Endothelial cell of umbilical vein (primary cell): ENCODE data around the gene GTPBP2. TPM values are rescaled to one million over a fixed set of nuclear protein-coding genes. Genes with fewer than 3 reads are reported as not detected.

ENCODE experiments used
- BruUV-seq: library from RNA; stranded (reverse); fragments of 400-500 nt; replicated peaks from 2 replicates; lab custom pipeline; 2021; lab: Mats Ljungman, UMichigan
- CTCF ChIA-PET: fragments of 300-600, 350-600 bp; sonication (Branson Sonifier 250); formaldehyde crosslinking; loops from one replicate; lab custom pipeline; 2021; ENCODE audit warnings: antibody characterized with exemption, inconsistent platforms; lab: Charles Lee
- POLR2A ChIA-PET: fragments of 300-600, 350-600 bp; sonication (Branson Sonifier 250); formaldehyde crosslinking; loops from one replicate; lab custom pipeline; 2021; ENCODE audit warnings: antibody characterized with exemption, inconsistent platforms; lab: Charles Lee
- DNase-seq: peaks from one replicate; pipeline ENCODE4 v3.0.0-alpha.2; 2011; ENCODE audit warnings: low read depth, low spot score
- FAIRE-seq: peaks from 2 replicates; lab custom pipeline; 2011; peaks lifted over from hg19 to GRCh38; lab: Jason Lieb, UNC
- H2AFZ ChIP-seq: 2 replicates; pipeline ENCODE4 v1.6.0; 2012; ENCODE audit warnings: low read depth, low read length, control low read depth, inconsistent platforms
- H3K27ac ChIP-seq: 2 replicates; pipeline ENCODE4 v1.5.1; 2011; ENCODE audit warnings: low read depth, mild to moderate bottlenecking, control low read depth, low read length, moderate library complexity; ENCODE audit not compliant: insufficient read depth
- H3K27me3 ChIP-seq, 2 experiments: 2 replicates each; pipeline versions ENCODE4 v1.6.0 to v1.6.1; 2011; ENCODE audit warnings: low read length in 2 of 2, mixed read lengths in 1 of 2; ENCODE audit not compliant: control insufficient read depth in 2 of 2, insufficient read depth in 2 of 2
- H3K36me3 ChIP-seq, 2 experiments: 2 replicates in 1 of 2; 3 replicates in 1 of 2; pipeline ENCODE4 v1.5.1; 2011; ENCODE audit warnings: low read length in 2 of 2, mild to moderate bottlenecking in 1 of 2, moderate library complexity in 1 of 2; ENCODE audit not compliant: control insufficient read depth in 2 of 2, insufficient read depth in 2 of 2; ENCODE audit errors: extremely low read depth in 1 of 2
- H3K4me1 ChIP-seq: 3 replicates; pipeline ENCODE4 v1.5.1; 2011; ENCODE audit warnings: mild to moderate bottlenecking, low read length; ENCODE audit not compliant: control insufficient read depth, insufficient read depth; ENCODE audit errors: extremely low read depth
- H3K4me2 ChIP-seq: 2 replicates; pipeline ENCODE4 v1.6.1; 2011; ENCODE audit warnings: low read length, control low read depth, mixed read lengths; ENCODE audit not compliant: insufficient read depth
- H3K4me3 ChIP-seq, 3 experiments: fragments of 200-600 bp in 1 of 3; sonication (generic), shearing (Covaris generic) in 1 of 3; replicated peaks in 1 of 3; 2 replicates each; pipeline ENCODE4 v1.5.1; 2011 to 2016; ENCODE audit warnings: control low read depth in 3 of 3, low read length in 3 of 3, mild to moderate bottlenecking in 2 of 3, inconsistent platforms in 1 of 3, low read depth in 1 of 3, moderate library complexity in 1 of 3; ENCODE audit not compliant: insufficient read depth in 1 of 3
- H3K79me2 ChIP-seq: 2 replicates; pipeline ENCODE4 v1.6.0; 2012; ENCODE audit warnings: low read length, inconsistent platforms; ENCODE audit not compliant: control insufficient read depth, insufficient read depth
- H3K9ac ChIP-seq: replicated peaks from 2 replicates; pipeline ENCODE3; 2011; ENCODE audit warnings: low read length, control low read depth; ENCODE audit not compliant: insufficient read depth; ENCODE audit errors: extremely low read depth
- H3K9me1 ChIP-seq: replicated peaks from 3 replicates; pipeline ENCODE4 v1.6.0; 2011; ENCODE audit warnings: mild to moderate bottlenecking, low read length; ENCODE audit not compliant: control insufficient read depth, insufficient read depth; ENCODE audit errors: extremely low read depth
- H3K9me3 ChIP-seq: replicated peaks from 2 replicates; pipeline ENCODE4 v1.5.1; 2012; ENCODE audit warnings: low read length, inconsistent platforms; ENCODE audit not compliant: control insufficient read depth, insufficient read depth
- H4K20me1 ChIP-seq: replicated peaks from 2 replicates; pipeline ENCODE3; 2011; ENCODE audit warnings: mild to moderate bottlenecking, low read length; ENCODE audit not compliant: control insufficient read depth, insufficient read depth; ENCODE audit errors: extremely low read depth
- GATA2 ChIP-seq: IDR thresholded peaks from 2 replicates; pipeline ENCODE4 v1.7.0; 2011; ENCODE audit warnings: low read depth, mild to moderate bottlenecking, moderate library complexity, mixed read lengths, low read length; ENCODE audit not compliant: insufficient read length, insufficient read depth
- MYC ChIP-seq: IDR thresholded peaks from one replicate; pipeline ENCODE4 v1.6.1; 2011; ENCODE audit warnings: mild to moderate bottlenecking, low read depth, low read length
- POLR2A ChIP-seq: IDR thresholded peaks from 2 replicates; pipeline ENCODE4 v1.6.1; 2012; ENCODE audit warnings: low read depth, mild to moderate bottlenecking, control low read depth, low read length
- POLR2AphosphoS5 ChIP-seq: IDR thresholded peaks from 2 replicates; pipeline ENCODE4 v1.6.1; 2012; ENCODE audit warnings: low read depth, mild to moderate bottlenecking, control low read depth, low read length, moderate library complexity; ENCODE audit not compliant: insufficient read depth
- dilution Hi-C: fragments of 300-500 bp; cut with MboI; formaldehyde crosslinking; loops from one replicate; pipeline ENCODE4 v1.15.0; 2019; ENCODE audit warnings: low sequenced_read_pairs; ENCODE audit not compliant: extremely low pct_ligation_motif_present
- intact Hi-C: fragments of 100-400 bp; cut with micrococcal nuclease; formaldehyde crosslinking; loops from one replicate; pipeline ENCODE4 v1.10.0; 2022
- polyA plus RNA-seq, 4 experiments: library from polyadenylated mRNA; depleted of rRNA in 3 of 4; stranded (reverse) in 3 of 4; unstranded in 1 of 4; fragments of >200 nt; gene quantifications; 2 replicates each; pipeline versions ENCODE4 v1.2.1 to v1.2.3, GENCODE V29; 2011 to 2012; ENCODE audit warnings: missing spikeins in 1 of 4
- total RNA-seq: library from RNA; stranded (reverse); gene quantifications from 2 replicates; pipeline ENCODE4 v1.2.3, GENCODE V29; 2021
- TF ChIP-seq, protein P1 (sequence below), 2 donors: IDR thresholded peaks; 1 replicate in 1 of 2; 2 replicates in 1 of 2; pipeline ENCODE4 v1.5.1; 2011; ENCODE audit warnings: low read length in 2 of 2, mild to moderate bottlenecking in 2 of 2, moderate library complexity in 2 of 2, control low read depth in 1 of 2, inconsistent platforms in 1 of 2, low read depth in 1 of 2; ENCODE audit not compliant: insufficient read depth in 1 of 2; ENCODE audit errors: extremely low read depth in 1 of 2

The GTPBP2 gene
- total and polyA plus RNA-seq, 2 donors (not counting 3 experiments of a cell fraction or from before 2014, with no cell fraction given), result 87.1 to 112 TPM

DNA sequence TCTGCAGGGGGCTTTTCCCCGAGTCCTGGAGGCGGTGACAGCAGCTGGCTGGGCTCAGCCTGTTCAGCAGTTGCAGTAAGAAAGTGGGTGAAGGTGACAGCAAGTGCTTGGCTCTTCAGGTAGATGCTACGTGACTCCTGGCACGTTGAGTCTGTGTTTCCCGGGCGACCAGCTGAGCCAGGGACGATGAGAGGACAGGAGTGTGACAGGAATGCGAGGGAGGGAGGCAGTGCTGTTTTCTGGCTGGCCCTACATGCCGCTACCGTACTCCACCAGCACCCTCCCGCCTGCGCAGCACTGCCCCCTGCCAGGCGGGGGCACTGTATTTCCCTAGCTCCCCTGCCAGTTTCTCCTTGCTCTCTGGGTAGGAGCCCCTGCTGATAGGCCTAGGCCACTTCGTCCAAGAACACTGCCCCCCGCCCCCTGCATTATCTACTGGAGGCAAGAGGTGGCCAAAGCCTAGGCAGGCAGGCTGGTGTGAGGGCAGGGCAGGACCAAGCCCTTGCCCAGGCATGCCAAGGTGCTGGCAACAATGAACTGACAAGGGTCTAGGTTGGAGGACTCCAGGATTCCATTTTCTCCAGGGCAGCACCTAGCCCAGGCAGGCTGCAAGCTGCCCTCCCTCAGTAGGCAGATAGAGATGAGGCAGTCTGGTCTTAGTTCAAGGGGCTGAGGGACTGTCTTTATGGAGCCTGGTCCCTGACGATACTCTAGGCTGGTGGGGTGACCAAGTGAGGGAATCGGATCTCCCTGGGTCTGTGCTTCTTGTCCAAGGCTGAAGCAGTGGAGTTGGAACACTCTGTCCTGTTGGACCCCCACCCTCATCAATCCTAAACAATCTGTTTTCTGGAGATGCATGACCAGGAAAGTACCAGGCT is 39.3 kb upstream of the GTPBP2 start:
- ChIA-PET CTCF (interaction anchor here (0.7 to 7.1 kb wide), 29 partner anchors 12 to 411 kb away, joined by 3 to 177 read pairs (median 6); partner anchors contain the start of genes MRPS18A and VEGFA), POLR2A (interaction anchor here (0.6 to 0.9 kb wide), 2 partner anchors 65 to 104 kb away, joined by 3 to 7 read pairs; no protein-coding TSS in a partner anchor)
- H3K9ac ChIP-seq, result no peak overlapping the region
- peaks cover 5% of the 10 kb centered on the region for H3K4me1 ChIP-seq
- FAIRE-seq (no peak), DNase-seq (peak; percentile 73)
- no peaks in the 10 kb centered on the region for H3K9me1 ChIP-seq
- H3K36me3 ChIP-seq, result peaks cover 2 to 11% of the 10 kb centered on the region in 2 experiments
- H3K4me3 ChIP-seq, result no peak overlapping the region
- H3K9me3 ChIP-seq, result no peaks in the 10 kb centered on the region
- no peak overlapping the region for H3K4me2 ChIP-seq
- H3K27ac ChIP-seq, result no peak overlapping the region
- intact Hi-C loops, result loop anchor here (5.0 kb wide), 1 partner anchor 169 kb away; no protein-coding TSS in a partner anchor
- dilution Hi-C loops, result no loop called here
- H3K27me3 ChIP-seq, result no peaks in the 10 kb centered on the region
- no peak for TF ChIP-seq GATA2
- TF ChIP-seq, protein P1, sequence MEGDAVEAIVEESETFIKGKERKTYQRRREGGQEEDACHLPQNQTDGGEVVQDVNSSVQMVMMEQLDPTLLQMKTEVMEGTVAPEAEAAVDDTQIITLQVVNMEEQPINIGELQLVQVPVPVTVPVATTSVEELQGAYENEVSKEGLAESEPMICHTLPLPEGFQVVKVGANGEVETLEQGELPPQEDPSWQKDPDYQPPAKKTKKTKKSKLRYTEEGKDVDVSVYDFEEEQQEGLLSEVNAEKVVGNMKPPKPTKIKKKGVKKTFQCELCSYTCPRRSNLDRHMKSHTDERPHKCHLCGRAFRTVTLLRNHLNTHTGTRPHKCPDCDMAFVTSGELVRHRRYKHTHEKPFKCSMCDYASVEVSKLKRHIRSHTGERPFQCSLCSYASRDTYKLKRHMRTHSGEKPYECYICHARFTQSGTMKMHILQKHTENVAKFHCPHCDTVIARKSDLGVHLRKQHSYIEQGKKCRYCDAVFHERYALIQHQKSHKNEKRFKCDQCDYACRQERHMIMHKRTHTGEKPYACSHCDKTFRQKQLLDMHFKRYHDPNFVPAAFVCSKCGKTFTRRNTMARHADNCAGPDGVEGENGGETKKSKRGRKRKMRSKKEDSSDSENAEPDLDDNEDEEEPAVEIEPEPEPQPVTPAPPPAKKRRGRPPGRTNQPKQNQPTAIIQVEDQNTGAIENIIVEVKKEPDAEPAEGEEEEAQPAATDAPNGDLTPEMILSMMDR (IDR thresholded peaks at IDR 0.05; ENCODE audit: extremely low read depth in 1 of 2, insufficient read depth in 1 of 2, low read depth in 1 of 2, low read length in 2 of 2), result peak; percentile 70 to 90
- no peak for TF ChIP-seq MYC
- TF ChIP-seq POLR2AphosphoS5, result peak; percentile 50
- peak; percentile 20 for TF ChIP-seq POLR2A
- H3K79me2 ChIP-seq, result no peaks in the 10 kb centered on the region
- BruUV-seq, result no TSS peak
- H2AFZ ChIP-seq, result no peak overlapping the region
- no peaks in the 10 kb centered on the region for H4K20me1 ChIP-seq
